Bone marrow (tissue), 2 donors: ENCODE results near the gene PRTN3.

Experiments used
- DNase-seq, 2 donors: peaks; one replicate each; lab custom pipeline; 2025; lab: John Stamatoyannopoulos, UW

The PRTN3 gene, protein sequence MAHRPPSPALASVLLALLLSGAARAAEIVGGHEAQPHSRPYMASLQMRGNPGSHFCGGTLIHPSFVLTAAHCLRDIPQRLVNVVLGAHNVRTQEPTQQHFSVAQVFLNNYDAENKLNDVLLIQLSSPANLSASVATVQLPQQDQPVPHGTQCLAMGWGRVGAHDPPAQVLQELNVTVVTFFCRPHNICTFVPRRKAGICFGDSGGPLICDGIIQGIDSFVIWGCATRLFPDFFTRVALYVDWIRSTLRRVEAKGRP

GRCh38 chr19:840519-841206 lies at the start of gene PRTN3:
Gene PRTN3 (plus strand): TSS chr19:840999. CDS start chr19:841009, 10 bp downstream.
- peak in 1 of 2 donors; percentile 15 for DNase-seq

DNA sequence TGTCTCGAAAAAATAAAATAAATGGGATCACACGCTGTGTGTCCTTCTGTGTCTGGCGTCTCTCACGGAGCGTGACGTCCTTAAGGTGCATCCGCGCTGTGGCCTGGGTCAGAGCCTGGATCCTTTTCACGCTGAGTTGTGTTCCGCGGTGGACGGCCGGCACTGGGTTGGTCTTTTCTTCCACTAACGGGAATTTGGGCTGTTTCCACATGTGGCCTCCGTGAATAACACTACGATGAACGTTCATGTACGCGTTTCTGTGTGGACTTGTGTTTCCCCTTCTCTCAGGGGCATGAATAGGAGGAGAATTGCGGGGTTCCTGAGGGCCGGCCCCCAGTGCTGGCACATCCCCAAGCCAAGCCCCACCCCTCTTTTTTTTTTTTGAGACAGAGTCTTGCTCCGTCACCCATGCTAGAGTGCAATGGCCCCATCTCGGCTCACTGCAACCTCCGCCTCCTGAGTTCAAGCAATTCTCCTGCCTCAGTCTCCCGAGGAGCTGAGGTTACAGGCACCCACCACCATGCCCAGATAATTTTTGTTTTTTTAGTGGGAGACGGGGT lies 49.7 kb upstream of the PRTN3 start:
- no peak for DNase-seq

DNA sequence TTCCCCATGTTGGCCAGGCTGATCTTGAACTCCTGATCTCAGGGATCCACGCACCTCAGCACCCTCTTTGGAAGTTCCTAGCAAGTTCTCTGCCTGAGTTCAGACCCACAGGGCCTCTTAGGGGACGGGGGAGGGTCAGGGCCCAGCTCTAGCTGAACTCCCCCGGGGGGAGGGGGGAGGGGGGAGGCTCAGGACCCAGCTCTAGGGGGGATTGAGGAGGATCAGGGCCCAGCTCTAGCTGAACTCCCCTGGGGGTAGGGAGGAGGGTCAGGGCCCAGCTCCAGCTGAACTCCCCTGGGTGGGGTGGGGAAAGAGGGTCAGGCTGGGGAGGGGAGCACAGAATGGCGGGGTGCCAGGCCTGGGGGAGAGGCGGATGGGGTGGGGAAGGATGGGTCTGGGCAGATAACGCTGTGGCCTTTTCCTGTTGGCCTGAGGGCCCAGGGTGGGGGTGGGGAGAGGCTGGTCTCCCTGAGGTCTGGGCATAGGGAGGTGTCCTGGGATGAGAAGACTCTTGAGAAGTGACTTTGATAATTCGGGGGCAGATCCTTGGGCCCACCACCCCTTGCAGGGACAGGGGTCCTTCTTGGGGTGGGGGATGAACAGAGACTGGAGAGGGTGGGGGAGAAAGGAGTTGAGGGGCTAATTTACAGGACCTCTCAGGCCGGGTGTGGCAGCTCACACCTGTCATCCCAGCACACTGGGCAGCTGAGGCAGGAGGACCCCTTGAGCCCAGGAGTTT lies 49.1 kb upstream of the PRTN3 start:
- DNase-seq: no peak

- DNase-seq: no peak
These were observed 48.4 kb upstream of the PRTN3 start for GRCh38 chr19:792306-792885.

DNA sequence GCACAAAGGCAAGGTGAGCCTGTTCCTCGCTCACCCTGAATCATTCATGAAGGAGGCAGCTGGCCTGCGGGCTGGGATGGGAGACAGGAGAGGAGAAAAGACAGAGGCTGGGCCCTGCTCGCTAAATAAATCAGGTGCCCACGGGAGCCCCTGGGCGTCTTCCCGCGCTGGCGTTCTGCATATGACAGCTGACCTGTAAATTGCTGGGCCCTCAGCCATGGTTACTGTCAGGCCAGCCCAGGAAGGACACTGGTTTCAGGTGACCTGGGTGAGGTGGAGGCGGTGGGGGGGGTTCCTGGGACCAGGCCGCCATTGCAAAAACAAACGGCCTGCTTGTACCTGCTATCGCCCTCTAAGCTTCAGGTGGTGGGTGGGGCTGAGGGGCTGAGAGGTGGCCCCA lies 47.0 kb upstream of the PRTN3 start:
- no peak for DNase-seq

DNA sequence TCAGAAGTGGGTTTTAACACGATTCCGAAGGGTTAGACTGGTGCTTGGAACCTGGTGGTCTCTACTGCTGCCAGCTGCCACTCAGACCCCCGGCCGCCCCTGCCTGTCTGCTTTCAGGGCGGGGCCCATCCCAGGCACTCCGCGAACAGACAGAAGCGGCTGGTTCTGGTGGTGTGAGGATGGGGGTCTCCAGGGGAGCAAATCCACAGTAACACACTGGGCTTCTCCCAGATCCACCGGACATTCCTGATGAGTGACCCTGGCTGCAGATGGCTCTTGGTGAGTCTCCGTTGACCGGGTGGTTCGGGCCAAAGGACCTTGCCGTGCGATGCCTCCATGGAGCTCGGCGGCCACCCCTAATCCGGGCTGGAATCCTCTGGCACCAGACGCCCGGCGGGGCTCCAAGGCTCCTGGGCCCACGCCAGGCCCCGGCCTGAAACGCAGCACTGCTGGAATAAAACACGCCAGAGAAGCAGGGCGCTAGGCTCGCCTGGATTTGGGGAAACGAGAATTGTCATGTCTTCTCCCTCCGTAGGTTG lies 45.7 kb upstream of the PRTN3 start:
- no peak for DNase-seq

- no peak for DNase-seq
These were observed 44.9 kb upstream of the PRTN3 start for GRCh38 chr19:795691-796581.

DNA sequence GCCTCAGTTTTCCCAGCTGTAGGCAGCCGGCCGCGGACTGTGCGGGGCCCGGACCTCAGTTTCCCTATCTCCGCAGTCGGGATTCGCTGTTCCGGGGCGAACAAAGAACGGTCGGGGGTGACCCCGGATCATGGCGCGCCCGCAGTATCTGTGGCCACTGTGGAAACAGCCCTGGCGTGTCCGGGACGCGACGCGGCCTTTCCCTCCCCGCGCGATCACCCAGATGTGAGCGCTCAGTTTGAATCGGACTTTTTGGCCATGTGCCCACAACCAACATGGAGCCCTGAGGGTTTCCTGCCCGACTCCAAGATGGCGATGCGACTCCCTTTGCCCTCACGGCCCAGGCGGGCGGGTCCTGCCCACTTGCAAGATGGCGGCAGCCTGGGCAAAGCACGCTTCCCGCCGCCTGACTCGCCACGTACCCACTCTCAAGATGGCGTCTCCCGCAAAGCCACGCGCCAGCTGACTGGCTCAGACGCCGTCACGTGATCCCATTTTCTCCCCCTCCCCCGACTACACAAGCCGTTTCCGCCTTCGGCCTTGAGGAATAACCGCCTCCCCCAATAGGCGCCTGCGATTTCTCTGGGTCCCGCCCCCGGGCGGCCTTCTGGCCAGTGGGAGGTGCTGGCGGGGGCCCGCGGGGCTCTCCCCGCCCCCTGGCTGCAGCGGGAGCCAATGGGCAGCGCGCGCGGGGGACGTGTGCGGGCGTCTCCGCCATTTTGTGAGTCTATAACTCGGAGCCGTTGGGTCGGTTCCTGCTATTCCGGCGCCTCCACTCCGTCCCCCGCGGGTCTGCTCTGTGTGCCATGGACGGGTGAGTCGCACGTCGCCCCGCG lies 43.9 kb upstream of the PRTN3 start, which contains the start of gene PTBP1:
Gene PTBP1 (plus strand): TSS at position 761 of the 836 bp plus-strand sequence. CDS start 46 bp downstream, at position 807.
- peak; percentile 99 to 100 for DNase-seq

DNA sequence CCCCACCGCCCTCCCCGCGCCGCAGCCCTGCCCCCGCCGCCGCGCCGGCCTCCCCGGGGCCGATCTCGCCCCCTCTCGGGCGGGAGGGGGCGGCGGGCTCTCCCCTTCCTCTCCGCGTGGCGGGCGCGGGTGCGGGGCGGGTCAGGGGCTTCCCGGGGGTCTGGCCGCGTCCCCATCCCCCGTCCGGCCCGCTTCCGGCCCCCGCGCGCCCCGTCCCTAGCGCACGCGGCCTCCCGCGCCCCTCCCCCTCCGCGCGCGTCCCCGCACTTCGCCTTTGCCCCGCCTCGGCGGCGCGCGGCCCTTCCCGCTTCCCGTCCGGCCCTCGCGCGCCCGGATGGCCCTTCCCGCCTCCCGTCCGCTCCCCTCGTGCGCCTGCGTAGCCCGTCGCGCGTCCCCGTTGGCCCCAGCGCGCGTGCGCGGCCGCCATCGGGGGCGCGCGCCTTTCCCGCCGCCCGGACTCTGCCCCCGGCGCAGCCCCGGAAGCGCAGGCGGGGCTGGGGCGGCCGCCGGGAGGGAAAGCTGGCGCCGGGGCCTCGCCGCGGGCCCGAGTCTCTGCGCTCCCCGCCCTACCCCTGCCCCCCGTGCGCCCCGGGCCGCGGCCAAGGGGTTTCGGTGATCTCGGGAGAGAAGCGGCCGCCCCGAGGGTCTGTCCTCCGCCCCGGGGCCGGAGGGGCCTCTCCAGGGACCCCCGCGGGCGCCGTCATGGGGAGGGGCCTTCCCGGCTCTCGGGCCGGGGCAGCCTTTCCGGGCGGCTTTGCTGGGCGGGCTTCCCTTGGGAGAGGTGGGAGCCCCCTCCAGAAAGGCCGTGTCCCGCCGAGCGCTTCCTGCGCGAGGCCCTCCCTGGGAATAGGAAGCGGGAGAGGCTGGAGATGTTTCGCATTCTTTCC lies 43.0 kb upstream of the PRTN3 start:
- DNase-seq: peak; percentile 14 to 67

DNA sequence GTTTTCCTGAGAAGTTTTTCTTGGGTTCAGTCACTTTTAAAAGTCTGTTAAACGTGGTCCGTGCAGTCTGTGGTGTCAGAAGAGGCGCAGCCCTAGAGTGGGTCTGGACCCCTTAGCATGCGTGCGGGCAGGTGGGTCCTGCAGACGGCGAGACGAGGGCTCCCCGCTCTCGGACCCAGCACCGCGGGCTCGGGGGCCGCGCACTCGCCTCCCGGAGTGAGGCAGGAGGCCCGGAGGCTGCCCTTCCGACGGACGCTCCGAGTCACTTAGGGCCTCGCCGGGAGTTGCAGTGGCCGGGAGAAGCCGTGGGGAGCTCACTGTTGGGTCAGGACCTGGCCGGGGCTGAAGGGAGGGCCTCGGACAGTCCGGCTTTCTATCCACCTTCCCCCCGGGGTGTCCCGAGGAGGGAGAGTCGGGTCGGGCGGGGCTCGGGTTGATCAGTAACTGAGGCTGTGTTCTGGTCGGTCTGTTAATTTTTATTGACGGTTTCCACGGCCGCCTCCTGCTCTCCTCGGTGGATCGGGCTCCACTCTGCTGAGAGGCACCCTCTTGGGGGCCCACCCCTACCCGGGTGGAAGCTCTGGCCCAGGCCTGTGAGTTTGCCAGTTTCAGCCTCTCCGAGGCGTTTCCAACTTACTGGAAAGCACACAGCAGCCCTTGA lies 42.3 kb upstream of the PRTN3 start:
- peak in 1 of 2 donors; percentile 12 for DNase-seq

GRCh38 chr19:799076-799881 lies 41.5 kb upstream of the PRTN3 start:
- no peak for DNase-seq

DNA sequence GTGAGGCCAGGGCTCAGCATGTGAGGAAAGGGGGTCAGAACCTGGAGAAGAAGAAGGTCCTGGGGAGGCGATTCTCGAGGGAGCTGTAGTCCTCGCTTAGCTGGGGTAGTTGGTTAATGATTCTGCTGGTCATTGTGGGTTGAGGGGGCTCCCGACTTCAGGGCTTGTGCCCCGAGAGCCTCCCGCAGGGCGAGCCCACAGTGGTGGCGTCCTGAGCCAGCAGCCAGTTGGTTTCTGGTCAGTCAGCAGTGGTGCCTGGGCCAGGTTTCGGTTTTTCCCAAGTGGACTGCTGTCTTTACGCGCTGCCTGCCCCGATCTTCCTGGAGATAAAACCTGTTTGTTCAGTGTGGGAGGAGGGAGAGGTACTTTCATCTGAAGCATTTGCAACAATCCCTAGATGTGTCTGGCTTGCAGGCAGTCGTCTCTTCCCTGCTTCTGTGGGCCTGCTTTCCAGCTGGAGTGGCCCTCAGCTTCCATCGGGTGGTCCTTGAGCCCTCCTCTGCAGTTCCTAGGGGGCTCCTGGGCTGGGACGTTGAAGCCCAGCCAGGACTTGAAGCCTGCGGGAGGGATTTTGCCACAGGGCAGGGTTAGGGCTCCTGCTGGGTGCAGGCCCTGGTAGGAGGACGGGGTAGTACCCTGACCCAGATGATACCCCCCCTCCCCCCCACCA lies 40.3 kb upstream of the PRTN3 start:
- no peak for DNase-seq

DNA sequence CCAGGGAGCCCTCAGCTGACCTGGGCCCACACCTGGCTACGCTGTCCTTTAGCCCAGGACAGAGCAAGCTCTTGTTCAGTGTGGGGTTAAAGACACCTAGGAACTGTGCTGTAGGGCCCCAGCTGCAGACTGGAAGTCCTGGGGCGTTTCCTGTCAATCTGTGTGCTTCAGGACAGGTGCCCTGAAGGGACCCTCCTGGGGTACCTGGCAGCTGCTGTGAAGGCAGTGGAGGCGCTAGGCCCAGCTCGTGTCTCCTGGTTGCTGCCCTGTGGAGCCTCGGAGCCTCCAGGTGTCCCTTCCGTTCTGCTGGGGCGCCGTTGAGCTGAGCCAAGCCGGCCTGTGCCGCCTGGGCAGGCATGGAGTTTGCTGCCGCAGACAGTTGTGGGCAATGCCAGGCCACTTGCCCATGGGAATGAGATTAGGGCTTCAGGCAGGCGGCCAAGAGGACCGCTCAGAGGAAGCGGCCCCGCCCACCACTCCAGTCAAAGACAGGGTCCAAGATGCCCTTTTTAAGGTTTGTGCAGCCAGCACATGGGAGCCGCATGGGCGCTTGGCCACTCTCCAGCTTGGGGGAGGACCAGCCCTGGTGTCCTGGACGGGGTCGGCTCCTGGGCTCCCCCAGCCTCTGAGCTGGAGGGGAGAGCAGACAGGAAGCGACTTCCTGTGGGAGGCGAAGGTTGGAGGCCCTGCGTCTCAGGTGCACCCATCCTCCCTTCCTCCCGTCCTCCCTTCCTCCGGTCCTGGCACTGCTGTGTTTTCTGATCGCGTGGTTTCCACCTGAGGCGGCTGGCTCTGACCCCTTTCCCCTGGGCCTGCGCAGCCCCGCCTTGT lies 39.6 kb upstream of the PRTN3 start:
- no peak for DNase-seq

DNA sequence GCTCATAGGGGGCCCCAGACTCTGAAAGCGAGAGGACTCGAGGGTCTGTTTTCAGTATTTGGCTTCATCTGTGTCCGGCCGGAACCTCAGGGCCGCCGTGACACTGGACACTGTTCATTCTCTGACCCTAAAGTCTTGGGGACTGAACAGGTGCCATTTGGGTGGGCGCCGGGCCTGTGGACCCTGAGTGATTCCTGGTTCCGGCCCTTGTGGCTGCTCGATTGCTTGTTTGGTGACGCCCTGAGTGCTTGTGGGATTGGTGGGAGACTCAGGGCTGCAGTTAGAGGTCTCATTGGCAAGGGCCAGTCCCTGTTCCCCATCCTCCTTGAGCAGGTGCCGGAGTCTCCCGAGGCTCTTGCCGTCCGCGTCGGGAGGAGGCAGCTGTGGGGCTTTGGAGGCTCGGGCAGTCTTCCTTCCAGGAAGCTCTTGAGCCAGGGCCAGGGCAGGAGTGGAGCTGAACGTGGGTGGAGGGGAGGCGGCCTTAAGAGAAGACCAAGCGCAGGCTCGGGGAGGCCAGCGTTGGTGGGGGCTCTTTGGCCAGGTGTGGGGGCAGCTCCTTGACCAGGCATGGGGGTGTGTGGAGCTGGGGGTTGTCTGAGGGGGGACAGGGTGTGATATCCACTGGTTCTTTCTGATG lies 38.8 kb upstream of the PRTN3 start:
- DNase-seq: no peak

DNA sequence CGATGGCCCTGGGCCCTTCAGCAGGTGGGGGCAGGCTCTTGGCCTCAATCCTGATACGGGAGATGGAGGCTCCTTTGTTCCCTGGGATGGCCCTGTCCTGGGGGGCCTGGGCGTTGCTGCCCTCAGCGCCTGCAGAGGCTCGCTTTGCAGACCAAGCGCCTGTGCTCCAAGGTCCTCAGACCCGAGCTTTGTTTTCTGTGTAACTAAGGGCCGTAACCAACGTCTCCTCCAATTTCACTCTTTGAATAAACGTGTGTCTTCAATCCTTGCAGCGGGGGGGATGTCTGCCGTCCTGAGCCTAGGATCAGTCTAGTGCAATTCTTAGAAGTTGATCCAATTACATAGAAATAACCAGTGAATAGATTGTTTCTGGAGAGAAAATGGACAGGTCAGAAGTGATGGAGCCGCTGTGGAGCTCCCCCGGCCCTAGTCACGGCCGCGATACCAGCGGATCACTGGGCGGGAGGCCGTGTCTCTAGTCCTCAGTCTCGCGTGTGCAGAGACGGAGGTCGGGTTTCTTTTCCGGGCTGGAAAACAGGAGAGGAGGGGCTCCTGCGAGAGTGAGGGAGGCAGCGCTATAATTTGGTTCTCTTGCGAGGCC lies 38.2 kb upstream of the PRTN3 start:
- DNase-seq: no peak
